CD14-positive monocyte (primary cell): Measurements from ENCODE around the gene MIA. TPM values are rescaled to one million over a fixed set of nuclear protein-coding genes. Genes with fewer than 3 reads are reported as not detected.
A peak's percentile ranks its signal among the peaks of the same experiment; 100 is the strongest.

ENCODE experiments used
- DNase-seq, 3 donors: peaks; one replicate each; pipeline ENCODE4 v3.0.0-alpha.2; 2011 to 2022
- H2AFZ ChIP-seq: 2 replicates; pipeline ENCODE4 v1.6.0; 2012; ENCODE audit warnings: mild to moderate bottlenecking, low read depth, low read length, inconsistent platforms; ENCODE audit not compliant: insufficient read depth, poor library complexity, severe bottlenecking
- H3K27ac ChIP-seq, 2 donors: 1 replicate in 1 of 2; 2 replicates in 1 of 2; pipeline ENCODE4 v1.5.1; 2012 to 2013; ENCODE audit warnings: low read length in 2 of 2, control low read depth in 1 of 2, inconsistent platforms in 1 of 2, low read depth in 1 of 2, mild to moderate bottlenecking in 1 of 2
- H3K27me3 ChIP-seq, 2 donors: one replicate each; pipeline versions ENCODE4 v1.6.0 to v1.6.1; 2011 to 2013; ENCODE audit warnings: low read length in 2 of 2; ENCODE audit not compliant: control insufficient read depth in 2 of 2, insufficient read depth in 2 of 2
- H3K36me3 ChIP-seq, 2 donors: replicated peaks in 1 of 2; 1 replicate in 1 of 2; 2 replicates in 1 of 2; pipeline versions ENCODE4 v1.5.1 to v1.6.1; 2012 to 2013; ENCODE audit warnings: low read length in 2 of 2, control low read depth in 1 of 2, inconsistent platforms in 1 of 2, mild to moderate bottlenecking in 1 of 2; ENCODE audit not compliant: insufficient read depth in 2 of 2, control insufficient read depth in 1 of 2
- H3K4me1 ChIP-seq, 2 donors: 1 replicate in 1 of 2; 2 replicates in 1 of 2; pipeline versions ENCODE4 v1.5.1 to v1.6.1; 2012 to 2013; ENCODE audit warnings: low read length in 2 of 2, control low read depth in 1 of 2, inconsistent platforms in 1 of 2, mild to moderate bottlenecking in 1 of 2, moderate library complexity in 1 of 2; ENCODE audit not compliant: insufficient read depth in 2 of 2, control insufficient read depth in 1 of 2
- H3K4me2 ChIP-seq: replicated peaks from 2 replicates; pipeline ENCODE3; 2012; ENCODE audit warnings: low read length, moderate library complexity, mild to moderate bottlenecking; ENCODE audit not compliant: poor library complexity, severe bottlenecking; ENCODE audit errors: extremely low read depth
- H3K4me3 ChIP-seq, 3 experiments: fragments of 200-600 bp in 1 of 3; sonication (generic) in 1 of 3; replicated peaks in 1 of 3; 1 replicate in 2 of 3; 2 replicates in 1 of 3; pipeline ENCODE4 v1.5.1; 2011 to 2013; ENCODE audit warnings: low read length in 3 of 3, mild to moderate bottlenecking in 3 of 3, control low read depth in 2 of 3, low read depth in 2 of 3, inconsistent platforms in 1 of 3, moderate library complexity in 1 of 3
- H3K79me2 ChIP-seq: 2 replicates; pipeline ENCODE4 v1.6.0; 2012; ENCODE audit warnings: mild to moderate bottlenecking, control low read depth, inconsistent platforms, low read length, moderate library complexity; ENCODE audit not compliant: insufficient read depth
- H3K9ac ChIP-seq: 2 replicates; pipeline ENCODE4 v1.6.0; 2017; ENCODE audit warnings: low read length, mild to moderate bottlenecking; ENCODE audit not compliant: insufficient read depth, poor library complexity, severe bottlenecking
- H3K9me3 ChIP-seq, 2 donors: replicated peaks in 1 of 2; 1 replicate in 1 of 2; 2 replicates in 1 of 2; pipeline versions ENCODE4 v1.5.1 to v1.6.1; 2012 to 2013; ENCODE audit warnings: low read length in 2 of 2, control low read depth in 1 of 2; ENCODE audit not compliant: control insufficient read depth in 1 of 2, insufficient read depth in 1 of 2
- H4K20me1 ChIP-seq: 2 replicates; pipeline ENCODE4 v1.6.0; 2012; ENCODE audit warnings: mild to moderate bottlenecking, low read length, control low read depth, moderate library complexity; ENCODE audit not compliant: insufficient read depth
- H3K27ac Mint-ChIP-seq, 7 donors: one replicate each; pipeline ENCODE4 v1.8.0; 2020; ENCODE audit warnings: mild to moderate bottlenecking in 7 of 7, mixed read lengths in 7 of 7, moderate library complexity in 6 of 7, inconsistent platforms in 2 of 7
- H3K27me3 Mint-ChIP-seq, 3 donors: one replicate each; pipeline ENCODE4 v1.8.0; 2021 to 2022; ENCODE audit warnings: low read depth in 3 of 3, mild to moderate bottlenecking in 3 of 3, mixed read lengths in 3 of 3, moderate library complexity in 3 of 3, inconsistent platforms in 1 of 3
- H3K36me3 Mint-ChIP-seq, 2 donors: one replicate each; pipeline ENCODE4 v1.8.0; 2020; ENCODE audit warnings: mixed read lengths in 2 of 2, inconsistent platforms in 1 of 2, mild to moderate bottlenecking in 1 of 2
- H3K4me1 Mint-ChIP-seq: one replicate; pipeline ENCODE4 v1.8.0; 2020; ENCODE audit warnings: mild to moderate bottlenecking, mixed read lengths
- H3K4me3 Mint-ChIP-seq, 2 donors: one replicate each; pipeline ENCODE4 v1.8.0; 2020; ENCODE audit warnings: mild to moderate bottlenecking in 2 of 2, mixed read lengths in 2 of 2, moderate library complexity in 1 of 2
- H3K9me3 Mint-ChIP-seq, 7 donors: one replicate each; pipeline ENCODE4 v1.8.0; 2020 to 2022; ENCODE audit warnings: mixed read lengths in 7 of 7, mild to moderate bottlenecking in 6 of 7, moderate library complexity in 6 of 7, inconsistent platforms in 2 of 7
- WGBS: methylation state at CpG from one replicate; pipeline ENCODE4 v1.1.5; 2013; ENCODE audit warnings: missing lambda C conversion rate; ENCODE audit not compliant: insufficient coverage; 5-methylcytosine and 5-hydroxymethylcytosine counted together
- intact Hi-C, 2 donors: fragments of 100-400 bp; cut with micrococcal nuclease; formaldehyde crosslinking; loops; one replicate each; pipeline versions ENCODE4 v1.15.0 to v1.15.1; 2023
- polyA plus RNA-seq, 3 donors: library from polyadenylated mRNA; depleted of rRNA in 1 of 3; unstranded in 2 of 3; stranded (reverse) in 1 of 3; fragments of 300-500 nt in 2 of 3; fragments of >200 nt in 1 of 3; fragmentation: Illumina TruSeq in 2 of 3; gene quantifications; 1 replicate in 2 of 3; 2 replicates in 1 of 3; pipeline ENCODE4 v1.2.3, GENCODE V29; 2012 to 2021
- TF ChIP-seq, protein P1 (sequence below): fragments of 200-600 bp; IDR thresholded peaks from one replicate; pipeline ENCODE4 v1.8.0; 2022; ENCODE audit warnings: antibody characterized with exemption, mild to moderate bottlenecking

MIA gene
- polyA plus RNA-seq, 3 donors: 0.47 TPM; not detected in 2

DNA sequence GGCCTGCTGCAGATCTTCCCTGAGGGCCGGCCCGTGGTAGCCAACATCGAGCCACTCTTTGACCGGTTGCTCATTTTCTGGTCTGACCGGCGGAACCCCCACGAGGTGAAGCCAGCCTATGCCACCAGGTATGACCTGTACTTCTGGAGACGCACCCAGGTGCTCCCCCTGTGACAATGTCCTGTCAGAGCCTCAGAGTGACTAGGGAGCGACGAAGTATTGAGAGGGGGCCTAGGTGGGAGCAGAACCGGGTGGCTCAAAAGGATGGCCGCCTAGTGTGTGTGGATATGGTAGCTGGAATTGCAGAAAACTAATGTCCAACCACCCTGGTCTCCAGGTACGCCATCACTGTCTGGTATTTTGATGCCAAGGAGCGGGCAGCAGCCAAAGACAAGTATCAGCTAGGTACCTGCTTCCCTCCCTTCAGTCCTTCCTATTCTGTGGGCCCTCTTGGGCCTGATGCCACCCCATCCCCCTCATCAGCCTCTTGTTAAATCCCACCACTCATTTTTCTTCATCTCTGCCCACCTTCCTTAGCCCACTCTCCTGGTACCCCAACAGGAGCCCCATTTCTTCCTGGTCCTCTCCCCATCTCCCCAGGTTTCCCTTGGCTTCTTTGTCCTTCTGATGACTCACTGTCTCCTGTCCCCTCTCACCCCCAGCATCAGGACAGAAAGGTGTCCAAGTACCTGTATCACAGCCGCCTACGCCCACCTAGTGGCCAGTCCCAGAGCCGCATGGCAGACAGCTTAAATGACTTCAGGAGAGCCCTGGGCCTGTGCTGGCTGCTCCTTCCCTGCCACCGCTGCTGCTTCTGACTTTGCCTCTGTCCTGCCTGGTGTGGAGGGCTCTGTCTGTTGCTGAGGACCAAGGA is 32.1 kb downstream of the MIA start:
- Histone ChIP-seq H3K36me3 (peaks cover 41 to 58% of the 10 kb centered on the region in 2 donors), H3K27me3 (no peaks in the 10 kb centered on the region), H3K4me3 (no peak overlapping the region), H3K9me3 (no peaks in the 10 kb centered on the region), H3K9ac (no peak overlapping the region), H4K20me1 (peaks cover 77% of the 10 kb centered on the region), H3K4me2 (peak overlapping the region; percentile 45), H3K27ac (peak overlapping the region in 1 of 2 donors; percentile 24), H3K4me1 (peaks cover 58 to 69% of the 10 kb centered on the region in 2 donors), H3K79me2 (peaks cover 61% of the 10 kb centered on the region), H2AFZ (no peak overlapping the region)
- peaks cover 0 to 1% (median 0%) of the 10 kb centered on the region in 7 donors for H3K9me3 Mint-ChIP-seq
- peak overlapping the region in 1 of 2 donors; percentile 24 for H3K4me3 Mint-ChIP-seq
- peaks cover 82% of the 10 kb centered on the region for H3K4me1 Mint-ChIP-seq
- DNase-seq: no peak
- H3K27ac Mint-ChIP-seq: peak overlapping the region; percentile 9 to 90 (median 78)
- peaks cover 40 to 59% of the 10 kb centered on the region in 2 donors for H3K36me3 Mint-ChIP-seq
- intact Hi-C loops: loop anchor here in 1 of 2 donors (10.0 kb wide), 1 partner anchor 53 kb away; the partner anchor contains the start of genes ACTMAP and SNRPA
- TF ChIP-seq, protein P1, sequence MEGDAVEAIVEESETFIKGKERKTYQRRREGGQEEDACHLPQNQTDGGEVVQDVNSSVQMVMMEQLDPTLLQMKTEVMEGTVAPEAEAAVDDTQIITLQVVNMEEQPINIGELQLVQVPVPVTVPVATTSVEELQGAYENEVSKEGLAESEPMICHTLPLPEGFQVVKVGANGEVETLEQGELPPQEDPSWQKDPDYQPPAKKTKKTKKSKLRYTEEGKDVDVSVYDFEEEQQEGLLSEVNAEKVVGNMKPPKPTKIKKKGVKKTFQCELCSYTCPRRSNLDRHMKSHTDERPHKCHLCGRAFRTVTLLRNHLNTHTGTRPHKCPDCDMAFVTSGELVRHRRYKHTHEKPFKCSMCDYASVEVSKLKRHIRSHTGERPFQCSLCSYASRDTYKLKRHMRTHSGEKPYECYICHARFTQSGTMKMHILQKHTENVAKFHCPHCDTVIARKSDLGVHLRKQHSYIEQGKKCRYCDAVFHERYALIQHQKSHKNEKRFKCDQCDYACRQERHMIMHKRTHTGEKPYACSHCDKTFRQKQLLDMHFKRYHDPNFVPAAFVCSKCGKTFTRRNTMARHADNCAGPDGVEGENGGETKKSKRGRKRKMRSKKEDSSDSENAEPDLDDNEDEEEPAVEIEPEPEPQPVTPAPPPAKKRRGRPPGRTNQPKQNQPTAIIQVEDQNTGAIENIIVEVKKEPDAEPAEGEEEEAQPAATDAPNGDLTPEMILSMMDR: peak; percentile 74
- peaks cover 2 to 7% (median 7%) of the 10 kb centered on the region in 3 donors for H3K27me3 Mint-ChIP-seq
- 88% methylated on average over 14 of the region's 18 CpGs for WGBS

DNA sequence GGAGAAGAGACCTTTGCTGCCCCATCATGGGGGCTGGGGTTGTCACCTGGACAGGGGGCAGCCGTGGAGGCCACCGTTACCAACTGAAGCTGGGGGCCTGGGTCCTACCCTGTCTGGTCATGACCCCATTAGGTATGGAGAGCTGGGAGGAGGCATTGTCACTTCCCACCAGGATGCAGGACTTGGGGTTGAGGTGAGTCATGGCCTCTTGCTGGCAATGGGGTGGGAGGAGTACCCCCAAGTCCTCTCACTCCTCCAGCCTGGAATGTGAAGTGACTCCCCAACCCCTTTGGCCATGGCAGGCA is 32.7 kb downstream of the MIA start:
- Histone ChIP-seq H3K4me2 (no peak overlapping the region), H3K27me3 (no peaks in the 10 kb centered on the region), H3K79me2 (peaks cover 55% of the 10 kb centered on the region), H4K20me1 (peaks cover 71% of the 10 kb centered on the region), H2AFZ (no peak overlapping the region), H3K4me1 (peaks cover 53 to 65% of the 10 kb centered on the region in 2 donors), H3K4me3 (no peak overlapping the region), H3K9me3 (no peaks in the 10 kb centered on the region), H3K27ac (no peak overlapping the region), H3K9ac (no peak overlapping the region), H3K36me3 (peaks cover 41 to 58% of the 10 kb centered on the region in 2 donors)
- Mint-ChIP-seq H3K36me3 (peaks cover 41 to 58% of the 10 kb centered on the region in 2 donors), H3K4me1 (peaks cover 82% of the 10 kb centered on the region), H3K27me3 (peaks cover 2 to 10% (median 7%) of the 10 kb centered on the region in 3 donors), H3K9me3 (peaks cover 0 to 1% (median 0%) of the 10 kb centered on the region in 7 donors), H3K27ac (peak overlapping the region in 3 of 7 donors; percentile 13 to 84 (median 14)), H3K4me3 (no peak overlapping the region)
- WGBS: 100% methylated on average over 2 of the region's 2 CpGs
- TF ChIP-seq, protein P1: no peak
- DNase-seq: no peak
- intact Hi-C loops: loop anchor here in 1 of 2 donors (10.0 kb wide), 1 partner anchor 53 kb away; the partner anchor contains the start of genes ACTMAP and SNRPA
